Ascending aorta (tissue), 2 donors: ENCODE data around the gene ATP8A1. TPM values are rescaled to one million over a fixed set of nuclear protein-coding genes. Genes with fewer than 3 reads are reported as not detected.

Experiments used
- DNase-seq, 2 donors: peaks; one replicate each; pipeline ENCODE4 v3.0.0-alpha.2; 2019; ENCODE audit warnings: low spot score in 2 of 2
- H3K27ac ChIP-seq, 2 donors: fragments of 200-600 bp; sonication (generic); one replicate each; pipeline ENCODE4 v1.5.1; 2016 to 2017; ENCODE audit warnings: mild to moderate bottlenecking in 1 of 2
- H3K27me3 ChIP-seq: fragments of 200-600 bp; sonication (generic); one replicate; pipeline ENCODE4 v1.5.1; 2017
- H3K36me3 ChIP-seq, 2 donors: fragments of 200-600 bp; sonication (generic); one replicate each; pipeline ENCODE4 v1.5.1; 2016
- H3K4me1 ChIP-seq, 2 donors: fragments of 200-600 bp; sonication (generic); one replicate each; pipeline ENCODE4 v1.5.1; 2016 to 2017; ENCODE audit warnings: mild to moderate bottlenecking in 1 of 2
- H3K4me3 ChIP-seq, 2 donors: fragments of 200-600 bp; sonication (generic); one replicate each; pipeline ENCODE4 v1.5.1; 2016 to 2017; ENCODE audit warnings: mild to moderate bottlenecking in 1 of 2
- H3K9me3 ChIP-seq, 2 donors: fragments of 200-600 bp; sonication (generic); one replicate each; pipeline ENCODE4 v1.5.1; 2016
- intact Hi-C: fragments of 100-400 bp; cut with DNase I; formaldehyde crosslinking; loops from one replicate; pipeline ENCODE4 v1.15.1; 2023
- total RNA-seq: library from RNA; depleted of rRNA; stranded (reverse); fragments of >200 nt; gene quantifications from one replicate; pipeline ENCODE4 v1.1.0, GENCODE V29; 2016
- TF ChIP-seq, protein P1 (sequence below), 3 experiments: fragments of 200-600 bp in 2 of 3; fragments of 450-650 bp in 1 of 3; sonication (generic) in 2 of 3; IDR thresholded peaks; one replicate each; pipeline ENCODE4 v1.5.1; 2016 to 2019; ENCODE audit warnings: antibody characterized with exemption in 3 of 3, mild to moderate bottlenecking in 1 of 3, moderate library complexity in 1 of 3

ATP8A1 gene
- total RNA-seq, 1 donor from 2014 or later = 11.4 TPM

GRCh38 chr4:42609051-42609450 is 47.9 kb downstream of the ATP8A1 start:
- intact Hi-C loops = no loop called here
- H3K27me3 ChIP-seq = no peaks in the 10 kb centered on the region
- no peak for DNase-seq

GRCh38 chr4:42608551-42608950 is 48.4 kb downstream of the ATP8A1 start:
- TF ChIP-seq, protein P1, sequence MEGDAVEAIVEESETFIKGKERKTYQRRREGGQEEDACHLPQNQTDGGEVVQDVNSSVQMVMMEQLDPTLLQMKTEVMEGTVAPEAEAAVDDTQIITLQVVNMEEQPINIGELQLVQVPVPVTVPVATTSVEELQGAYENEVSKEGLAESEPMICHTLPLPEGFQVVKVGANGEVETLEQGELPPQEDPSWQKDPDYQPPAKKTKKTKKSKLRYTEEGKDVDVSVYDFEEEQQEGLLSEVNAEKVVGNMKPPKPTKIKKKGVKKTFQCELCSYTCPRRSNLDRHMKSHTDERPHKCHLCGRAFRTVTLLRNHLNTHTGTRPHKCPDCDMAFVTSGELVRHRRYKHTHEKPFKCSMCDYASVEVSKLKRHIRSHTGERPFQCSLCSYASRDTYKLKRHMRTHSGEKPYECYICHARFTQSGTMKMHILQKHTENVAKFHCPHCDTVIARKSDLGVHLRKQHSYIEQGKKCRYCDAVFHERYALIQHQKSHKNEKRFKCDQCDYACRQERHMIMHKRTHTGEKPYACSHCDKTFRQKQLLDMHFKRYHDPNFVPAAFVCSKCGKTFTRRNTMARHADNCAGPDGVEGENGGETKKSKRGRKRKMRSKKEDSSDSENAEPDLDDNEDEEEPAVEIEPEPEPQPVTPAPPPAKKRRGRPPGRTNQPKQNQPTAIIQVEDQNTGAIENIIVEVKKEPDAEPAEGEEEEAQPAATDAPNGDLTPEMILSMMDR (IDR thresholded peaks at IDR 0.05) = no peak
- no peak for DNase-seq
- Histone ChIP-seq H3K27me3 (no peaks in the 10 kb centered on the region), H3K4me1 (no peaks in the 10 kb centered on the region), H3K4me3 (no peak overlapping the region), H3K36me3 (no peaks in the 10 kb centered on the region), H3K9me3 (no peaks in the 10 kb centered on the region), H3K27ac (no peak overlapping the region)
- intact Hi-C loops = no loop called here

More at GRCh38 chr4:42609051-42609450, 47.9 kb downstream of the ATP8A1 start:
- TF ChIP-seq, protein P1 (IDR thresholded peaks at IDR 0.05) = no peak
- H3K36me3 ChIP-seq = no peaks in the 10 kb centered on the region
- no peaks in the 10 kb centered on the region for H3K4me1 ChIP-seq
- H3K4me3 ChIP-seq = no peak overlapping the region
- no peak overlapping the region for H3K27ac ChIP-seq
- no peaks in the 10 kb centered on the region for H3K9me3 ChIP-seq

DNA sequence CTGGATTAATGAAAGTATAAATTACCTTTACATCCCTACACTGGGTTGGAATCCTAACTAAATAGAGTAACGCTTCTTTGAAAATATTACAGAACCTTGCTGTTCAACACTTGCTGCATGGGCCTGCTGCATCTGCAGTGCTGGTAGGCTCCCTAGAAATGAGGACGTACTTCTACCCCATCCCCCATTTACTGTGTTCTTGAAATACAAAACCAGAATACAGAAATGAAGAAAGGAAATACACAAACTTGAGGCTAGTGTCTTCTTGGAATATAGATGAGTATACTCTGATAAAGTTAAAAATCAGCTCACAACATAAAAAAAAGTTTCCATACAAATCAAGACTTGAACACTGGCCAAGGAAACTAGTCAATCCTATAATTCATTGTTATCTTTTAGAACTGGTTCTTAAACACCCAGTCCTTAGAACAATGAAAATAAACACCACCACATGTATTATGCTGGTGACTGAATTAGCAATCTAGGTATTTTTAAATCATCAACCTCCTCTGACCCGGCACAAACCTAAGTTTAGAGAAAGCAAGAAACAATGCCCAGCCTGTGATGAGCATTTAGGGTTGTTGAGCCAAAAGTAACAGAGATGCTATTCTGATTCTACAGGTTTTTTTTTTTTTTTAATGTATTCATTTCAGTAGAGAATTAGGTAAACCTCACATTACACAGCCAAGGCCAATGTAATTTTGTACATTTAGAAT is 49.7 kb downstream of the ATP8A1 start:
- H3K27me3 ChIP-seq = no peaks in the 10 kb centered on the region
- no peaks in the 10 kb centered on the region for H3K9me3 ChIP-seq
- TF ChIP-seq, protein P1 (IDR thresholded peaks at IDR 0.05) = no peak
- H3K36me3 ChIP-seq = no peaks in the 10 kb centered on the region
- H3K4me1 ChIP-seq = no peaks in the 10 kb centered on the region
- no peak for DNase-seq
- H3K27ac ChIP-seq = no peak overlapping the region
- no peak overlapping the region for H3K4me3 ChIP-seq
- intact Hi-C loops = no loop called here

DNA sequence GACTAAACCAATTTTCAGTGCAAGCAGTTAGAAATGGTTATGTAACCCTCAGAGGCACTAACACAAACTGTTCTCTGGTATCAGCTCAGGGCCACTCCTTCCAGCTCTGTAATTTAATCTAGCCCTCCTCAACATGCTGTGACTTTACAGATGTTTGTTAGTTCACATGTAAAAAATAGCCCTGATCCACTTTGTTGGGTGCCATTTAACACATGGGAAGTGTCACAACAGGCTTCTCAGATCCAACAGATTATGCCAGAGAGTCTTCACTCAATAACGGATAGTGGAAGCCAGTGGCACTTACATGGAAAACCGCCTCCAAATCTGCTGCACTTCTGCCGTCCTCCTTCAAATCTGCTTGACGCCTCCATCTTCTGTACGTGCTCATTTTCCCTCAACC is 51.6 kb downstream of the ATP8A1 start:
- Histone ChIP-seq H3K27me3 (no peaks in the 10 kb centered on the region), H3K27ac (no peak overlapping the region), H3K9me3 (no peaks in the 10 kb centered on the region), H3K4me1 (no peaks in the 10 kb centered on the region), H3K36me3 (no peaks in the 10 kb centered on the region), H3K4me3 (no peak overlapping the region)
- intact Hi-C loops = no loop called here
- no peak for DNase-seq
- TF ChIP-seq, protein P1 (IDR thresholded peaks at IDR 0.05) = no peak

DNA sequence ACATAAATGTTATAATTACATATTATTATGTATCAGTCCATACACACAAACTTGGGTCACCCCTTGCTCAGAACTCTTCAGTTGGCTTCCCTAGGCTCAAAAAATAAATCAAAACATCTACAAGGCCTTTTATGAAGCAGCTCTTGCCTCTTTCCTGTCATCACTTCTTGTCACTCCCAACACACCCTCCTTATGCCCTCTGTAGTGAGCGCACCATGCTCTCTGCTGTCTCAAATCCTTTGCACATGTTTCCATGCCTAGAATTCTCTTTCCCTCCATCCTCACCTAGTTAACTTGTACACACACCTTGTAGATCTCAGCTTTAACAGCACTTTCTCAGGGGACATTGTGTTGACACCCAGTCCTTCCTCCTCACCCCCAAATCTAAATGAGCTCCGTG is 53.0 kb downstream of the ATP8A1 start:
- DNase-seq = no peak
- intact Hi-C loops = no loop called here

More for the DNA sequence above, 53.0 kb downstream of the ATP8A1 start:
- Histone ChIP-seq H3K27me3 (no peaks in the 10 kb centered on the region), H3K36me3 (no peaks in the 10 kb centered on the region), H3K4me1 (no peaks in the 10 kb centered on the region), H3K4me3 (no peak overlapping the region), H3K9me3 (no peaks in the 10 kb centered on the region), H3K27ac (no peak overlapping the region)
- TF ChIP-seq, protein P1 (IDR thresholded peaks at IDR 0.05) = no peak
